ENCODE data around the gene LRMDA.
"Not testable (repeated sequence)": the region's sequence is repeated elsewhere in the genome, so short reads cannot be mapped to it uniquely, and the experiment has no call there.

The LRMDA gene

GRCh38 chr10:75616874-75617478 lies 185.6 kb downstream of the LRMDA start:
- DNase-seq: no peak

- DNase-seq: no peak
Measured at GRCh38 chr10:75617485-75618155, 186.2 kb downstream of the LRMDA start.

GRCh38 chr10:75619635-75620034 lies 188.2 kb downstream of the LRMDA start:
- no peak for DNase-seq

GRCh38 chr10:75620356-75620755 lies 188.9 kb downstream of the LRMDA start:
- no peak for DNase-seq

- not testable (repeated sequence) for DNase-seq
Measured at GRCh38 chr10:75621003-75621402, 189.6 kb downstream of the LRMDA start.

GRCh38 chr10:75622503-75622902 lies 191.1 kb downstream of the LRMDA start:
- DNase-seq: no peak

- DNase-seq: no peak
Measured at GRCh38 chr10:75623310-75624093, 192.1 kb downstream of the LRMDA start.

- no peak for DNase-seq
Measured at GRCh38 chr10:75624638-75625037, 193.2 kb downstream of the LRMDA start.

- DNase-seq: no peak
Measured at GRCh38 chr10:75630746-75631145, 199.3 kb downstream of the LRMDA start.

- no peak for DNase-seq
Measured at GRCh38 chr10:75632805-75633462, 201.5 kb downstream of the LRMDA start.

GRCh38 chr10:75633568-75633967 lies 202.1 kb downstream of the LRMDA start:
- no peak for DNase-seq

- no peak for DNase-seq
Measured at GRCh38 chr10:75634947-75635346, 203.5 kb downstream of the LRMDA start.

- no peak for DNase-seq
Measured at GRCh38 chr10:75638752-75639151, 207.3 kb downstream of the LRMDA start.

- no peak for DNase-seq
Measured at GRCh38 chr10:75639736-75640135, 208.3 kb downstream of the LRMDA start.

GRCh38 chr10:75640381-75640780 lies 209.0 kb downstream of the LRMDA start:
- DNase-seq: no peak

GRCh38 chr10:75640803-75641202 lies 209.4 kb downstream of the LRMDA start:
- DNase-seq: no peak

GRCh38 chr10:75643405-75643804 lies 212.0 kb downstream of the LRMDA start:
- DNase-seq: no peak

GRCh38 chr10:75643944-75644692 lies 212.7 kb downstream of the LRMDA start:
- DNase-seq: no peak

- DNase-seq: no peak
Measured at GRCh38 chr10:75645704-75646103, 214.3 kb downstream of the LRMDA start.

- DNase-seq: no peak
Measured at GRCh38 chr10:75646218-75646915, 214.9 kb downstream of the LRMDA start.

GRCh38 chr10:75646916-75647315 lies 215.5 kb downstream of the LRMDA start:
- DNase-seq: no peak

- no peak for DNase-seq
Measured at GRCh38 chr10:75647675-75648074, 216.3 kb downstream of the LRMDA start.

All from hippocampal formation (tissue), 2 donors.